K562 (cell line): Measurements from ENCODE around the gene PIK3C2G. TPM values are rescaled to one million over a fixed set of nuclear protein-coding genes. Genes with fewer than 3 reads are reported as not detected.

Source experiments
- ATAC-seq: fragments of 200-7000 bp; cut with Tn5 transposase; 3 replicates; pipeline ENCODE4 v1.9.1; 2020; ENCODE audit warnings: moderate library complexity
- BruUV-seq: library from RNA; stranded (reverse); fragments of 400-500 nt; replicated peaks from 2 replicates; lab custom pipeline; 2021; lab: Mats Ljungman, UMichigan
- CTCF ChIA-PET: fragments of 300-600 bp; formaldehyde crosslinking; extraction: SDS; loops from one replicate; lab custom pipeline; 2021; ENCODE audit warnings: low intra/inter-chr PET ratio; lab: Yijun Ruan, JAX
- POLR2A ChIA-PET: fragments of 300-600, 350-650 bp; sonication (Branson Sonifier 250); formaldehyde crosslinking; extraction: SDS; loops from one replicate; lab custom pipeline; 2021; ENCODE audit warnings: antibody characterized with exemption, inconsistent platforms; lab: Yijun Ruan, JAX
- DNase-seq, 4 experiments: peaks; one replicate each; pipeline versions ENCODE4 v3.0.0 to v3.0.0-alpha.2; 2011 to 2018; ENCODE audit warnings: low spot score in 3 of 4, mixed read lengths in 3 of 4; ENCODE audit errors: extremely low read depth in 1 of 4
- FAIRE-seq: peaks from 2 replicates; lab custom pipeline; 2011; peaks lifted over from hg19 to GRCh38; lab: Jason Lieb, UNC
- H2AFZ ChIP-seq: 2 replicates; pipeline ENCODE4 v1.6.0; 2011; ENCODE audit warnings: low read depth, low read length, control low read depth, inconsistent platforms
- H3K27ac ChIP-seq: fragments of 200-600 bp; 3 replicates; pipeline ENCODE4 v1.8.0; 2011; ENCODE audit warnings: low read depth, mild to moderate bottlenecking, control low read depth, inconsistent platforms, low read length, moderate library complexity, mixed read lengths; ENCODE audit errors: extremely low read depth
- H3K27me3 ChIP-seq, 2 experiments: fragments of 300-600 bp in 1 of 2; 2 replicates in 1 of 2; 3 replicates in 1 of 2; pipeline versions ENCODE4 v1.6.0 to v1.8.0; 2011; ENCODE audit warnings: inconsistent platforms in 2 of 2, low read length in 2 of 2, mild to moderate bottlenecking in 1 of 2, mixed read lengths in 1 of 2, moderate library complexity in 1 of 2; ENCODE audit not compliant: control insufficient read depth in 2 of 2, insufficient read depth in 2 of 2
- H3K36me3 ChIP-seq: fragments of 300-600 bp; 3 replicates; pipeline ENCODE4 v1.8.0; 2011; ENCODE audit warnings: mild to moderate bottlenecking, low read length, inconsistent platforms; ENCODE audit not compliant: control insufficient read depth, insufficient read depth
- H3K4me1 ChIP-seq, 2 experiments: fragments of 200-600 bp in 1 of 2; replicated peaks in 1 of 2; 2 replicates in 1 of 2; 3 replicates in 1 of 2; pipeline versions ENCODE4 v1.5.1 to v1.8.0; 2011; ENCODE audit warnings: inconsistent platforms in 2 of 2, low read length in 2 of 2, mild to moderate bottlenecking in 1 of 2, mixed read lengths in 1 of 2, moderate library complexity in 1 of 2; ENCODE audit not compliant: control insufficient read depth in 2 of 2, insufficient read depth in 2 of 2
- H3K4me2 ChIP-seq: 2 replicates; pipeline ENCODE4 v1.6.1; 2011; ENCODE audit warnings: low read length, control low read depth, inconsistent platforms, mixed read lengths; ENCODE audit not compliant: insufficient read depth
- H3K4me3 ChIP-seq: fragments of 200-600 bp; sonication (generic), shearing (Covaris generic); 2 replicates; pipeline ENCODE4 v1.5.1; 2016; ENCODE audit warnings: control low read depth, inconsistent platforms
- H3K79me2 ChIP-seq: fragments of 200-600 bp; 3 replicates; pipeline ENCODE4 v1.8.0; 2011; ENCODE audit warnings: low read length, inconsistent platforms; ENCODE audit not compliant: control insufficient read depth, insufficient read depth
- H3K9ac ChIP-seq, 2 experiments: 2 replicates each; pipeline versions ENCODE4 v1.6.0 to v1.6.1; 2011; ENCODE audit warnings: low read depth in 2 of 2, low read length in 2 of 2, control low read depth in 1 of 2, inconsistent platforms in 1 of 2, mild to moderate bottlenecking in 1 of 2, mixed read lengths in 1 of 2; ENCODE audit not compliant: insufficient read depth in 1 of 2
- H3K9me1 ChIP-seq: one replicate; pipeline ENCODE4 v1.6.0; 2011; ENCODE audit warnings: inconsistent platforms, mild to moderate bottlenecking, low read length, moderate library complexity; ENCODE audit not compliant: control insufficient read depth, insufficient read depth
- H3K9me3 ChIP-seq: replicated peaks from 2 replicates; pipeline ENCODE4 v1.5.1; 2011; ENCODE audit warnings: low read depth, low read length, inconsistent platforms; ENCODE audit not compliant: control insufficient read depth, insufficient read depth
- H4K20me1 ChIP-seq: replicated peaks from 2 replicates; pipeline ENCODE4 v1.6.1; 2011; ENCODE audit warnings: low read length, inconsistent platforms, mixed read lengths; ENCODE audit not compliant: control insufficient read depth, insufficient read depth
- HDAC3 ChIP-seq: fragments of 450-650 bp; IDR thresholded peaks from 2 replicates; pipeline ENCODE4 v1.6.1; 2018; ENCODE audit warnings: borderline replicate concordance, mild to moderate bottlenecking, moderate library complexity; ENCODE audit not compliant: partially characterized antibody
- HSF4 ChIP-seq: fragments of 250-450 bp; sonication (Bioruptor Pico); IDR thresholded peaks from 2 replicates; pipeline ENCODE4 v2.1.2; 2022; ENCODE audit warnings: mild to moderate bottlenecking, moderate library complexity, borderline replicate concordance
- MAFK ChIP-seq: IDR thresholded peaks from 2 replicates; pipeline ENCODE4 v1.6.1; 2011; ENCODE audit warnings: low read length, improper control_type of control experiment
- STAT6 ChIP-seq: sonication (generic); formaldehyde crosslinking; IDR thresholded peaks from 2 replicates; pipeline ENCODE4 v1.8.1; 2023; ENCODE audit warnings: mild to moderate bottlenecking, missing genetic modification reagents
- TARDBP ChIP-seq: fragments of 450-650 bp; IDR thresholded peaks from 2 replicates; pipeline ENCODE4 v1.6.1; 2016
- TEAD1 ChIP-seq, 2 experiments: fragments of 450-650 bp in 1 of 2; sonication (generic) in 1 of 2; formaldehyde crosslinking; IDR thresholded peaks; 2 replicates each; pipeline versions ENCODE4 v1.4.0 to v1.8.0; 2020 to 2022; ENCODE audit warnings: mild to moderate bottlenecking in 2 of 2, missing genetic modification reagents in 1 of 2
- ZBTB49 ChIP-seq: sonication (generic); formaldehyde crosslinking; IDR thresholded peaks from 2 replicates; pipeline ENCODE4 v1.8.0; 2022; ENCODE audit warnings: missing genetic modification reagents, mild to moderate bottlenecking, borderline replicate concordance
- WGBS: fragments of 100-300 bp; shearing (Covaris generic); methylation state at CpG from one replicate; pipeline ENCODE4 v1.1.6; 2016; ENCODE audit warnings: low coverage, mixed read lengths; ENCODE audit not compliant: insufficient coverage; ENCODE audit errors: missing lambda C conversion rate; 5-methylcytosine and 5-hydroxymethylcytosine counted together
- in situ Hi-C: fragments of 300-500 bp; cut with MboI; formaldehyde crosslinking; loops from 4 replicates; pipeline ENCODE4 v1.15.0; 2018; ENCODE audit warnings: inconsistent platforms, mixed read lengths
- intact Hi-C: fragments of 100-400 bp; cut with micrococcal nuclease; formaldehyde crosslinking; loops from 2 replicates; pipeline ENCODE4 v1.14.2; 2022
- polyA plus RNA-seq, 8 experiments: library from polyadenylated mRNA; depleted of rRNA in 4 of 8; stranded (reverse) in 5 of 8; unstranded in 3 of 8; fragments of >200 nt; fragmentation: Nextera tagmentation in 2 of 8; fragmentation: Illumina TruSeq in 1 of 8; extraction: Ambion mirVana in 2 of 8; extraction: Trizol in 1 of 8; gene quantifications; 2 replicates each; pipeline versions ENCODE4 v1.2.1 to v1.2.3, GENCODE V29; 2011 to 2014; ENCODE audit warnings: inconsistent platforms in 1 of 8, missing spikeins in 1 of 8
- total RNA-seq, 7 experiments: library from RNA; depleted of rRNA in 6 of 7; stranded (reverse); fragments of >200 nt in 6 of 7; fragmentation: Illumina TruSeq in 2 of 7; extraction: Trizol in 2 of 7; gene quantifications; 2 replicates each; pipeline versions ENCODE4 v1.2.1 to v1.2.3, GENCODE V29; 2011 to 2021; ENCODE audit warnings: low replicate concordance in 1 of 7

The PIK3C2G gene
- total and polyA plus RNA-seq, 9 of the 15 experiments (the other 6 are each of a cell fraction or from before 2014, with no cell fraction given), result not detected

- no peak for TF ChIP-seq ZBTB49
- no peak for TF ChIP-seq HDAC3
- no peak for TF ChIP-seq MAFK
- TF ChIP-seq STAT6, result no peak
- no peak for TF ChIP-seq TEAD1 (CRISPR knock-in tag; IDR thresholded peaks at IDR 0.05)
Observed at GRCh38 chr12:18352312-18352711, 91.0 kb downstream of the PIK3C2G start (continued).

DNA sequence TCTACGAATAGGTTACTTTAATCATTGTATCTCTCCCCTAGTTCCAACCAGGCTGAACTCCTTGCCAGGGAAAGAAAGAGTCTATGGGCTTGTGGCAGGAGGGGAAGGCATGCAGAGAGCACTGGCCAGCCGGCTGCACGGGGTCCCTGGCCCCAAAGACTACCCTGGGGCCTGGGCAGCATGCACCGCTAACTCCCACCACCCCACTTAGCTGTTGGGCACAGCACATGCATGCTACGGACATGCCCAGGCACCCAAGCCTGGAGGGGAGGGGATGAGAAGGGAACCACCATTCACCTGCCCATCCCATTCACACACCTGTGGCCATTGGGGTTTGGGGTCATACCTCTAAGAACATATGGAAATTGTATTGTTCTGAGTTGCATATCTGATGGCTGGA, 94.1 kb downstream of the PIK3C2G start:
- intact Hi-C loops, result no loop called here
- Histone ChIP-seq H3K4me2 (no peak overlapping the region), H4K20me1 (no peaks in the 10 kb centered on the region), H3K9me3 (no peaks in the 10 kb centered on the region), H3K9ac (no peak overlapping the region), H3K79me2 (no peaks in the 10 kb centered on the region), H3K9me1 (no peaks in the 10 kb centered on the region), H3K4me1 (no peaks in the 10 kb centered on the region), H3K27me3 (no peaks in the 10 kb centered on the region), H2AFZ (no peak overlapping the region), H3K27ac (no peak overlapping the region), H3K4me3 (no peak overlapping the region), H3K36me3 (no peaks in the 10 kb centered on the region)
- ATAC-seq, result no peak
- CTCF ChIA-PET, result no interaction called here
- no TSS peak for BruUV-seq
- in situ Hi-C loops, result no loop called here
- TF ChIP-seq HSF4 (CRISPR knock-in tag), result no peak
- TF ChIP-seq TARDBP, result no peak
- FAIRE-seq, result no peak
- POLR2A ChIA-PET, result no interaction called here
- WGBS, result 8% methylated on average over 3 of the region's 5 CpGs
- DNase-seq, result no peak
